Stimulated activated CD8-positive, alpha-beta memory T cell treated with anti-CD3 and anti-CD28 coated beads, Interleukin-7, amount 100 ng/mL, for 4 hours (primary cell): ENCODE data around the gene WRAP53.

Source experiments
- DNase-seq, 2 donors: peaks; one replicate each; pipeline ENCODE4 v3.0.0-alpha.2; 2020; ENCODE audit warnings: low read depth in 2 of 2

The WRAP53 gene

GRCh38 chr17:7709031-7709430, 20.8 kb downstream of the WRAP53 start:
- no peak for DNase-seq

- no peak for DNase-seq
Observed at GRCh38 chr17:7710301-7710700, 22.0 kb downstream of the WRAP53 start.

GRCh38 chr17:7711051-7711755, 22.9 kb downstream of the WRAP53 start:
- no peak for DNase-seq

- no peak for DNase-seq
Observed at GRCh38 chr17:7712111-7712771, 24.0 kb downstream of the WRAP53 start.

DNA sequence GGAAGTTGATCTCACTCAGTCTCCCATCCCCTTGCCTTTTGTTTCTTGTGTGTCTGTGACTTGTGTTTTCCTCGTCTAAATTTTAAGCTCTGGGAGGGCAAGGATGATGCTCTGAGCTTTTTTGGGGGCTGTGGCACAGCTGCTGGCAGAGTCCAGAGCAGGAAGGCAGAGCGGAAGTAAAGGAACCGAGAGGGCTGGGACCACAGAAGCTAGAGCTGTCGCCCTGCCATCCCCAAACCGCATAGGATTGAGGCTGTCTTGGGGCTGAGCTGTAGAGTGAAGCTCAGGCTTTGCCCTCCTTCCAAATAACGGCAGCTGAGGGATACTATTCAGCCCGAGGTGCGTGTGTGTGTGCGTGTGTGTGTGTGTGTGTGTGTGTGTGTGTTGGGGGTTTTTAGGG, 25.5 kb downstream of the WRAP53 start:
- no peak for DNase-seq

- no peak for DNase-seq
Observed at GRCh38 chr17:7714721-7715594, 26.7 kb downstream of the WRAP53 start.

GRCh38 chr17:7715936-7716886, 27.9 kb downstream of the WRAP53 start:
- no peak for DNase-seq

DNA sequence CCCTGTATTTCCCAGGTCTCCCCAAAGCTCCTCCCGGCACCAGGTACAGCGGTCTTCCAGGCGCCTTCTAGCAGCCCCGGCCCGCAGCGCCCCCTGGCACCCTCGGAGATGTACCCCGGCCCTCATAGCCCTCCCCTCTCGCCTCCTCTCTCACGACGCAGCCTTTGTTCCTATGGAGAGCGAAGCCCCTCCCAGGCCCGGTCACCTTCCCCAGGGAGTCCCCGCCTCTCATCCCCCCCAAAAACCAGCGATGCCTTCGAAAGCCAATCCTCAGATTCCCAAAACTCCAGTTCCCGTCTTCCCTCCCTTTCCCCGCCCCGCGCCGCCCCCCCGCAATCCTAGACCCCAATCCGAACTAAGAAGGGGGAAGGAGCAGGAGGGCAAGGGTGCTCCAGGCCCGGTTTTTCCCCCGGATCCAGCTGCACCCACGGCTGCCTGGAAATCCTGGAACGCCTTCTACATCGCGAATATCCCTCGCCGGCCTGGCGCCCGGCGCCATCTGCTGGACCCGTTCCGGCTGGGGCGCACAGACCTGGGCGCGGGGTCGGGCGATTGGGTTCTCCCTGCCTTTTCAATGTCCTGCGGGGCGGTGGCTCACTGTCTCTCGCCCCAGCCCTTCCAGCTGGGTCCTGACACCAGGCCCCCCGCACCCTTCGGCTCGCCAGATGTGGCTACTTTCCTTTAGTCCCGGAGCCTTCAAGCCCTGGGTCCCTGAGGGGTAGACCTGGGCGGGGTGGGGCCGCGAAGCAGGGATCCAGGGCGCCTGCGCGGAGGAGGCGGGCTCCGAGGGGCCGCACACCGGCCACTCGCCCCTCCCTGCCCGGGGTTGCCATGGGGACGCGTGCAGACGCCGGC, 28.9 kb downstream of the WRAP53 start, which contains the start of gene DNAH2:
Gene DNAH2, plus strand, starts transcription at position 844 of the 855 bp plus-strand sequence. CDS start 1,991 bp downstream, outside the sequence.
- peak in 1 of 2 donors; percentile 15 for DNase-seq

- DNase-seq, result no peak
Observed at GRCh38 chr17:7717756-7718350, 29.6 kb downstream of the WRAP53 start.

DNA sequence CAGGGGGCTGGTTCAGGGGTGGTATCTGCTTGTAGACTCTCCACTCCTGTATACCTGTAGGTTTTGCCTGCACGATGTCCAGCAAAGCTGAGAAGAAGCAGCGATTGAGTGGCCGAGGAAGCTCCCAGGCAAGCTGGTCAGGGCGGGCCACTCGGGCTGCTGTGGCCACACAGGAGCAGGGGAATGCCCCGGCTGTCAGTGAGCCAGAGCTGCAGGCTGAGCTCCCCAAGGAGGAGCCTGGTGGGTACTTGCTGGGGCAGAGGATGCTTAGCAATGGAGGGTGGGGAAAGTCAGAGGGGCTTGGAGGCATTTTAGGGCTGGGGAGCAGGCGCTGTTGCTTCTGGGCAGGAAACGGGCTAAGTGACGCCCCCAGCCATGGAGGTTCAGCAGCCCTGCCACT, 31.4 kb downstream of the WRAP53 start:
- DNase-seq, result no peak

DNA sequence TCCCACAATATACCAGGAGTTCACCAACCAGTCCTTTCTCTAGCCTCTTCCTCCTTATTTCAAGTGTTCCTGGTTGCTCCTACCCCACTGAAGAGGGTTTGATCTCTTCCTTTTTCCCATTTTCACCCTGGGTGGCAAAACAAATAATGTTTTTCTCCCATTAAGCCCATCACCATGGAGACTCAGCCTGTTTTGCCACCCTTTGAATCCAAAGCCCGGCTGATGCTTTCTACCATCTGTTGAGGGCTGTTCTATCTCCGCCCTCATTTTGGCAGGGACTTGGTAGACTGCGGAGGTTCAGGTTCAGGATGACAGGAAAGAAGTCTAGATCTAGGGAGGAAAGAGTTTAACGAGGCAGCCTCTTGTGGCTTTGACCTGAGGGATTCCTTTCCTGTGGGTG, 31.8 kb downstream of the WRAP53 start:
- no peak for DNase-seq

- no peak for DNase-seq
Observed at GRCh38 chr17:7721612-7722011, 33.3 kb downstream of the WRAP53 start.

- DNase-seq, result no peak
Observed at GRCh38 chr17:7727886-7728285, 39.6 kb downstream of the WRAP53 start.

- no peak for DNase-seq
Observed at GRCh38 chr17:7729816-7730215, 41.5 kb downstream of the WRAP53 start.

DNA sequence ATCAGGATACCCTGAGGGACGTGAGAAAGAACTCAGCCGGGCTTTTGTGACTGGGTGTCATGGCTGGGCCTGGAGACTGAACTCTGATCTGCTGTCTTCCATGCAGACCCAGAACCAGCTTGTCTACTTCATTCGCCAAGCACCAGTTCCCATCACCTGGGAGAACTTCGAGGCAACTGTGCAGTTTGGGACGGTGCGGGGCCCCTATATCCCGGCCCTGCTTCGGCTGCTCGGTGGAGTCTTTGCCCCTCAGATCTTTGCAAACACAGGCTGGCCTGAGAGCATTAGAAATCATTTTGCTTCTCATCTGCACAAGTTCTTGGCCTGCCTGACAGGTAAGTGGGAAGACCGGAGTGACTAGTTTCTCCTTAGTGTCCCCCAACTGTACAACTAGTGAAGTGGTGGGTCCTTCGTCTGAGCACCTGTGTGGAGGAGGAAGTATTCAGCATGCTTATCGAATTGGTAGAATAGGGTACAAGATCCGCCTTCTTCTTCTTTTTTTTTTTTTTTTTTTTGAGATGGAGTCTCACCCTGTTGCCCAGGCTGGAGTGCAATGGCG, 44.8 kb downstream of the WRAP53 start:
- DNase-seq, result no peak

DNA sequence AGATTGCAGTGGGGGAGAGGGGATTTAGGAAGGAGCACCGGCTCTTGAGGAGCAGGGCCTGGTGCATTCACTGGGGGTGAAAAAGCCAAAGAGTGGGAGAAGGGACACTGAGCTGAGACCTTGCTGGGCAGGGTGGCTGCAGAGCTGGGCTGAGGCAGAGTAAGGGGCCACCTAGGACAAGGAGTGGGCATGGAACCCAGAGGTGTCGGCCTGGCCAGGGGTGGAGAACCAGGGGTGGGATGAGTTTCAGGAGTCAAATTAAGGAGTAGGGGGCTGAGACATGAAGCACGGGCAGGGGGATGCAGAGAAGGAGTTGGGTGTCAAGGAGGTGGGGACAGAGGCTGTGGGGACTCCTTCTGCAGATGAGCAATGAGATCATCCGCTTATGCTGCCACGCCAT, 49.3 kb downstream of the WRAP53 start:
- DNase-seq, result no peak

DNA sequence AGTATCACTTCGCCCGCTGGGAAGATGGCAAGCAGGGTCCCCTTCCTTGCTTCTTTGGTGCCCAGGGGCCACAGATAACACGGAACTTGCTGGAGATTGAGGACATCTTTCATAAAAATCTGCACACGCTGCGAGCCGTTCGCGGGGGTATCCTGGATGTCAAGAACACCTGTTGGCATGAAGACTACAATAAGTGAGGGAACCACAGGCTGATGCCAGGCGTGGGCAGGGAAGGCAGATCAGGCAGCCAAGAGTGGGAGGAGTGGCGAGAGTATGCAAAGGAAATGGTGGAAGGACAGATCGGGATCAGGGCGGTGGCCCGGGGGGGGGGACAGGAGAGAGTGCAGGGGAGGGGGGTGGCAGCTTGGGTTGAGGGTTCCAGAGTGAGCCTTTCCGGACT, 51.5 kb downstream of the WRAP53 start:
- DNase-seq, result no peak

GRCh38 chr17:7740481-7741001, 52.3 kb downstream of the WRAP53 start:
- no peak for DNase-seq

DNA sequence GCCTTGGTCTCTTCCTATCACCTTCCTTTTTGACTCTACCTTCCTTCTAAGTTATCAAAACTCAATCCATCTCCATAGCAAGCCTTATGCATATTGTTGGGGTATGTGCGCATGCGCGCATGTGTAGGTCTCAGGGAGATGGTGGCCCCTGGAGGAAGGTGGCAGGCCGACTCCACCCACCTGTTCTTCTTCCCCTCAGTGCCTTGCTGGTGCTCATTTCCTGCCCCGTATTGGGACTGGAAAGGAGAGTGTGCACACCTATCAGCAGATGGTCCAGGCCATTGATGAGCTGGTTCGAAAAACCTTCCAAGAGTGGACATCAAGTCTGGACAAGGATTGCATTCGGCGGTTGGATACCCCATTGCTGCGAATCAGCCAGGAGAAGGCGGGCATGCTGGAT, 54.5 kb downstream of the WRAP53 start:
- no peak for DNase-seq
